NCI-H1417 (cell line): ENCODE data around the gene CSNK1A1.
"Not testable (repeated sequence)": the region's sequence is repeated elsewhere in the genome, so short reads cannot be mapped to it uniquely, and the experiment has no call there.

Experiments
- DNase-seq, 3 experiments: peaks; one replicate each; lab custom pipeline; 2025; lab: John Stamatoyannopoulos, UW

CSNK1A1 gene

GRCh38 chr5:149551227-149552037 lies at the start of gene CSNK1A1:
Gene CSNK1A1, minus strand, starts transcription at chr5:149551439. Its CDS starts 475 bp downstream, at chr5:149550964.
- peak; percentile 92 to 98 (median 97) for DNase-seq

- no peak for DNase-seq
Observed at GRCh38 chr5:149600932-149601331, 49.7 kb upstream of the CSNK1A1 start.

- no peak for DNase-seq
Observed at GRCh38 chr5:149599375-149599774, 48.1 kb upstream of the CSNK1A1 start.

- no peak for DNase-seq
Observed at GRCh38 chr5:149598966-149599365, 47.7 kb upstream of the CSNK1A1 start.

GRCh38 chr5:149598234-149598633 lies 47.0 kb upstream of the CSNK1A1 start:
- not testable (repeated sequence) for DNase-seq

- DNase-seq: no peak
Observed at GRCh38 chr5:149597618-149598017, 46.4 kb upstream of the CSNK1A1 start.

- DNase-seq: no peak
Observed at GRCh38 chr5:149596712-149597111, 45.5 kb upstream of the CSNK1A1 start.

- DNase-seq: not testable (repeated sequence)
Observed at GRCh38 chr5:149595105-149595504, 43.9 kb upstream of the CSNK1A1 start.

- no peak for DNase-seq
Observed at GRCh38 chr5:149594206-149594895, 43.1 kb upstream of the CSNK1A1 start.

GRCh38 chr5:149593370-149593769 lies 42.1 kb upstream of the CSNK1A1 start:
- DNase-seq: no peak

GRCh38 chr5:149588936-149589335 lies 37.7 kb upstream of the CSNK1A1 start:
- DNase-seq: no peak

- DNase-seq: no peak
Observed at GRCh38 chr5:149586708-149587318, 35.6 kb upstream of the CSNK1A1 start.

GRCh38 chr5:149585910-149586309 lies 34.7 kb upstream of the CSNK1A1 start:
- DNase-seq: no peak

- peak in 1 of 3 experiments; percentile 51 for DNase-seq
Observed at GRCh38 chr5:149584121-149584520, 32.9 kb upstream of the CSNK1A1 start.

- peak in 1 of 3 experiments; percentile 4 for DNase-seq
Observed at GRCh38 chr5:149583394-149583793, 32.2 kb upstream of the CSNK1A1 start.

- peak in 2 of 3 experiments; percentile 44 to 74 for DNase-seq
Observed at GRCh38 chr5:149581931-149582768, 30.9 kb upstream of the CSNK1A1 start.

- peak; percentile 43 to 85 (median 79) for DNase-seq
Observed at GRCh38 chr5:149581192-149581861, 30.1 kb upstream of the CSNK1A1 start, which contains the start of gene ARHGEF37. Gene ARHGEF37, plus strand, starts transcription at chr5:149581498. Its CDS starts 16,272 bp downstream, at chr5:149597770.

GRCh38 chr5:149580808-149581191 lies 29.6 kb upstream of the CSNK1A1 start:
- no peak for DNase-seq

GRCh38 chr5:149578896-149579295 lies 27.7 kb upstream of the CSNK1A1 start:
- DNase-seq: peak; percentile 3 to 65 (median 52)

GRCh38 chr5:149576021-149576420 lies 24.8 kb upstream of the CSNK1A1 start:
- DNase-seq: no peak

- DNase-seq: no peak
Observed at GRCh38 chr5:149575131-149575530, 23.9 kb upstream of the CSNK1A1 start.
